ENCODE measurements around the gene MAP1LC3B2.

Gene MAP1LC3B2

GRCh38 chr12:116537101-116537904 is 21.9 kb upstream of the MAP1LC3B2 start:
- in situ Hi-C loops (cut with MboI; ENCODE audit: low sequenced_read_pairs): no loop called here

GRCh38 chr12:116538076-116538591 is 21.0 kb upstream of the MAP1LC3B2 start:
- in situ Hi-C loops (cut with MboI; ENCODE audit: low sequenced_read_pairs): no loop called here

GRCh38 chr12:116538682-116539305 is 20.4 kb upstream of the MAP1LC3B2 start:
- in situ Hi-C loops (cut with MboI; ENCODE audit: low sequenced_read_pairs): no loop called here

- in situ Hi-C loops (cut with MboI; ENCODE audit: low sequenced_read_pairs): no loop called here
Observed at GRCh38 chr12:116539361-116539771, 19.8 kb upstream of the MAP1LC3B2 start.

- in situ Hi-C loops (cut with MboI; ENCODE audit: low sequenced_read_pairs): no loop called here
Observed at GRCh38 chr12:116539905-116540482, 19.2 kb upstream of the MAP1LC3B2 start.

GRCh38 chr12:116540622-116541152 is 18.5 kb upstream of the MAP1LC3B2 start:
- in situ Hi-C loops (cut with MboI; ENCODE audit: low sequenced_read_pairs): no loop called here

- in situ Hi-C loops (cut with MboI; ENCODE audit: low sequenced_read_pairs): no loop called here
Observed at GRCh38 chr12:116541547-116542344, 17.4 kb upstream of the MAP1LC3B2 start.

GRCh38 chr12:116542345-116542956 is 16.7 kb upstream of the MAP1LC3B2 start:
- in situ Hi-C loops (cut with MboI; ENCODE audit: low sequenced_read_pairs): no loop called here

- in situ Hi-C loops (cut with MboI; ENCODE audit: low sequenced_read_pairs): no loop called here
Observed at GRCh38 chr12:116544656-116545055, 14.5 kb upstream of the MAP1LC3B2 start.

GRCh38 chr12:116545144-116545543 is 14.0 kb upstream of the MAP1LC3B2 start:
- in situ Hi-C loops (cut with MboI; ENCODE audit: low sequenced_read_pairs): no loop called here

- in situ Hi-C loops (cut with MboI; ENCODE audit: low sequenced_read_pairs): no loop called here
Observed at GRCh38 chr12:116545936-116546335, 13.2 kb upstream of the MAP1LC3B2 start.

- in situ Hi-C loops (cut with MboI; ENCODE audit: low sequenced_read_pairs): no loop called here
Observed at GRCh38 chr12:116547955-116548501, 11.2 kb upstream of the MAP1LC3B2 start.

- in situ Hi-C loops (cut with MboI; ENCODE audit: low sequenced_read_pairs): no loop called here
Observed at GRCh38 chr12:116549993-116550392, 9.2 kb upstream of the MAP1LC3B2 start.

- in situ Hi-C loops (cut with MboI; ENCODE audit: low sequenced_read_pairs): no loop called here
Observed at GRCh38 chr12:116551151-116551550, 8.0 kb upstream of the MAP1LC3B2 start.

GRCh38 chr12:116551619-116551951 is 7.6 kb upstream of the MAP1LC3B2 start:
- in situ Hi-C loops (cut with MboI; ENCODE audit: low sequenced_read_pairs): no loop called here

GRCh38 chr12:116551952-116552772 is 7.0 kb upstream of the MAP1LC3B2 start:
- in situ Hi-C loops (cut with MboI; ENCODE audit: low sequenced_read_pairs): no loop called here

- in situ Hi-C loops (cut with MboI; ENCODE audit: low sequenced_read_pairs): no loop called here
Observed at GRCh38 chr12:116552773-116553373, 6.3 kb upstream of the MAP1LC3B2 start.

- in situ Hi-C loops (cut with MboI; ENCODE audit: low sequenced_read_pairs): no loop called here
Observed at GRCh38 chr12:116556356-116556952, 2.7 kb upstream of the MAP1LC3B2 start.
